WTC11 (cell line): ENCODE results near the gene HEPACAM. TPM values are rescaled to one million over a fixed set of nuclear protein-coding genes. Genes with fewer than 3 reads are reported as not detected.
A peak's percentile ranks its signal among the peaks of the same experiment; 100 is the strongest.

Experiments
- ATAC-seq: fragments of 200-7000 bp; cut with Tn5 transposase; 2 replicates; pipeline ENCODE4 v1.10.0; 2021; ENCODE audit warnings: mild to moderate bottlenecking, moderate library complexity
- CTCF ChIA-PET: fragments of 300-600 bp; sonication (Branson Sonifier 250); formaldehyde crosslinking; loops from one replicate; lab custom pipeline; 2021; ENCODE audit warnings: antibody characterized with exemption; lab: Charles Lee
- POLR2A ChIA-PET: fragments of 350-600 bp; sonication (Branson Sonifier 250); formaldehyde crosslinking; loops from one replicate; lab custom pipeline; 2021; ENCODE audit warnings: antibody characterized with exemption; lab: Charles Lee
- DNase-seq: peaks from one replicate; pipeline ENCODE4 v3.0.0; 2021; ENCODE audit warnings: low spot score
- H3K27ac Mint-ChIP-seq: 2 replicates; pipeline ENCODE4 v1.8.0; 2021; ENCODE audit warnings: mixed read lengths
- H3K27me3 Mint-ChIP-seq: 2 replicates; pipeline ENCODE4 v1.8.0; 2021; ENCODE audit warnings: low read depth, mild to moderate bottlenecking, moderate library complexity, mixed read lengths
- H3K36me3 Mint-ChIP-seq: 2 replicates; pipeline ENCODE4 v1.8.0; 2021; ENCODE audit warnings: mixed read lengths
- H3K4me1 Mint-ChIP-seq: 2 replicates; pipeline ENCODE4 v1.8.0; 2022; ENCODE audit warnings: mixed read lengths
- H3K4me3 Mint-ChIP-seq: 2 replicates; pipeline ENCODE4 v1.8.0; 2021; ENCODE audit warnings: mild to moderate bottlenecking, moderate library complexity, mixed read lengths
- H3K9me3 Mint-ChIP-seq: 2 replicates; pipeline ENCODE4 v1.8.0; 2021; ENCODE audit warnings: mixed read lengths
- AFF4 ChIP-seq: sonication (generic); formaldehyde crosslinking; IDR thresholded peaks from 2 replicates; pipeline ENCODE4 v1.8.1; 2023; ENCODE audit warnings: mild to moderate bottlenecking, missing genetic modification reagents, borderline replicate concordance
- E2F4 ChIP-seq: sonication (generic); formaldehyde crosslinking; IDR thresholded peaks from 2 replicates; pipeline ENCODE4 v1.8.1; 2022; ENCODE audit warnings: low read depth, mild to moderate bottlenecking, moderate library complexity, missing genetic modification reagents, borderline replicate concordance
- EMX1 ChIP-seq: fragments of 250-450 bp; sonication (Bioruptor Pico); IDR thresholded peaks from 2 replicates; pipeline ENCODE4 v1.8.0; 2021; ENCODE audit warnings: mild to moderate bottlenecking
- FOXP1 ChIP-seq: sonication (generic); formaldehyde crosslinking; IDR thresholded peaks from 2 replicates; pipeline ENCODE4 v1.8.0; 2022; ENCODE audit warnings: missing genetic modification reagents, mild to moderate bottlenecking, moderate library complexity, borderline replicate concordance
- GRHL2 ChIP-seq: fragments of 250-450 bp; sonication (Bioruptor Pico); IDR thresholded peaks from 2 replicates; pipeline ENCODE4 v1.8.0; 2022; ENCODE audit warnings: mild to moderate bottlenecking, moderate library complexity; ENCODE audit not compliant: insufficient replicate concordance, severe bottlenecking
- JAZF1 ChIP-seq: fragments of 250-450 bp; sonication (Bioruptor Pico); IDR thresholded peaks from 2 replicates; pipeline ENCODE4 v1.9.0; 2021; ENCODE audit warnings: moderate library complexity, mild to moderate bottlenecking, inconsistent platforms
- MLX ChIP-seq: sonication (generic); formaldehyde crosslinking; IDR thresholded peaks from 2 replicates; pipeline ENCODE4 v1.8.1; 2023; ENCODE audit warnings: mild to moderate bottlenecking, missing genetic modification reagents, moderate library complexity
- NR2C2 ChIP-seq: sonication (generic); formaldehyde crosslinking; IDR thresholded peaks from 2 replicates; pipeline ENCODE4 v1.8.0; 2022; ENCODE audit warnings: mild to moderate bottlenecking, missing genetic modification reagents
- NR3C1 ChIP-seq: sonication (generic); formaldehyde crosslinking; conservative IDR thresholded peaks from 2 replicates; pipeline ENCODE4 v1.8.1; 2023; ENCODE audit warnings: low read depth, mild to moderate bottlenecking, missing genetic modification reagents
- RORB ChIP-seq: fragments of 250-450 bp; sonication (Bioruptor Pico); IDR thresholded peaks from 2 replicates; pipeline ENCODE4 v1.9.0; 2021; ENCODE audit warnings: mild to moderate bottlenecking
- SOX15 ChIP-seq: fragments of 250-450 bp; sonication (Bioruptor Pico); IDR thresholded peaks from 2 replicates; pipeline ENCODE4 v1.9.0; 2021; ENCODE audit warnings: mild to moderate bottlenecking
- SP1 ChIP-seq: sonication (generic); formaldehyde crosslinking; conservative IDR thresholded peaks from 2 replicates; pipeline ENCODE4 v1.8.1; 2022; ENCODE audit warnings: missing genetic modification reagents
- TEAD1 ChIP-seq: sonication (generic); formaldehyde crosslinking; IDR thresholded peaks from 2 replicates; pipeline ENCODE4 v1.8.0; 2022; ENCODE audit warnings: mild to moderate bottlenecking, missing genetic modification reagents
- TEAD4 ChIP-seq: sonication (generic); formaldehyde crosslinking; IDR thresholded peaks from 2 replicates; pipeline ENCODE4 v1.8.0; 2022; ENCODE audit warnings: mild to moderate bottlenecking, missing genetic modification reagents
- USF2 ChIP-seq: sonication (generic); formaldehyde crosslinking; IDR thresholded peaks from 2 replicates; pipeline ENCODE4 v1.8.1; 2023; ENCODE audit warnings: mild to moderate bottlenecking, missing genetic modification reagents, moderate library complexity
- ZNF423 ChIP-seq: fragments of 250-450 bp; sonication (Bioruptor Pico); IDR thresholded peaks from 2 replicates; pipeline ENCODE4 v2.1.2; 2022; ENCODE audit warnings: mild to moderate bottlenecking, moderate library complexity
- ZNF425 ChIP-seq: fragments of 250-450 bp; sonication (Bioruptor Pico); conservative IDR thresholded peaks from 2 replicates; pipeline ENCODE4 v1.9.0; 2021; ENCODE audit warnings: mild to moderate bottlenecking
- total RNA-seq: library from RNA; stranded (reverse); gene quantifications from 3 replicates; pipeline ENCODE4 v1.2.3, GENCODE V29; 2021
- TF ChIP-seq, protein P1 (sequence below): sonication (generic); formaldehyde crosslinking; IDR thresholded peaks from 2 replicates; pipeline ENCODE4 v1.8.1; 2022; ENCODE audit warnings: missing genetic modification reagents, borderline replicate concordance

Gene HEPACAM
- total RNA-seq, 1 experiment from 2014 or later: not detected

DNA sequence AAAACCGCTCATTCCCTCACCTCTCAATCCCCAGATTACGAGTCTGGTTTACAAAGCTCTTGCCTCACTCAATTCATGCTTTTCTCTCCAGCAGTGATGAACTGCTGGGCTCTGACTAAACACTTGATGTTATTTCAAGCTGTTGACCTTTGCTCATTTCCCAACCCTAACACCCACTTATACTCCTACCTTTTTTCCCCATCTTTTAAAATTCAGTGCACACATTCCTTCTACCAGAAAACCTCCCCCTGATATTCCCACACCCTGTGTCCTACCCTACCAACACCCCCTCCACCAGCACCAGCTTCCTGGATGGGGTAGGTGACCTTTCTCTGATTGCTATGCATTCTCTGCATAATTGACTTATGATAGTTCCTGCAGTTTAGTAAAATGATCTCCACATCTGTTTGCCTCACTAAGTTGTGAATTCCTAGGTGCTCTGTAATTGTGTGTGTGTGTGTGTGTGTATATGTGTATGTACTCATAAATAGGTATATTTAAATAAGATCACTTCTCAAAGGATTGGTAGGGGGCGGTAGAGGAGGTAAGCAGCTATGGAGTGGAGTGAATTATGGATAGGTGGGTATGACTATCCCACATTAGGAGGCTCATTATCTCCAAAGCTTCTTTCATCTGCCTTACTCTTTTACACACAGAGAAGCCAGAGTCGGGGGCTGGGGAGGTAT is 842 bp downstream of the HEPACAM start:
- Mint-ChIP-seq H3K27me3 (peaks cover 33% of the 10 kb centered on the region), H3K36me3 (no peaks in the 10 kb centered on the region), H3K4me1 (0 out of 2 replicates have a peak, but pooled peaks cover 2% of the 10 kb centered on the region), H3K9me3 (no peaks in the 10 kb centered on the region), H3K27ac (no peak overlapping the region), H3K4me3 (no peak overlapping the region)
- TF ChIP-seq ZNF423 (CRISPR knock-in tag) (no peak), MLX (no peak), NR3C1 (CRISPR knock-in tag) (no peak)
- ATAC-seq: peak; percentile 34; the same call in 1 of the 2 replicates
- ChIA-PET CTCF (interaction anchor here (0.6 to 2.1 kb wide), 12 partner anchors 9 to 1781 kb away, joined by 3 to 15 read pairs (median 4); partner anchors contain the start of genes CCDC15, ROBO3 and TMEM218), POLR2A (no interaction called here)
- DNase-seq: no peak

- no peak for ATAC-seq
- Mint-ChIP-seq H3K4me1 (no peaks in the 10 kb centered on the region), H3K27ac (no peak overlapping the region), H3K9me3 (no peaks in the 10 kb centered on the region), H3K4me3 (no peak overlapping the region), H3K36me3 (no peaks in the 10 kb centered on the region), H3K27me3 (peaks cover 37% of the 10 kb centered on the region)
- TF ChIP-seq NR2C2 (CRISPR knock-in tag) (no peak), GRHL2 (CRISPR knock-in tag) (no peak)
- POLR2A ChIA-PET: no interaction called here
- CTCF ChIA-PET: no interaction called here
- no peak for DNase-seq
Measured at GRCh38 chr11:124930799-124931198, 5.0 kb downstream of the HEPACAM start.

- Mint-ChIP-seq H3K27me3 (peaks cover 52% of the 10 kb centered on the region), H3K9me3 (no peaks in the 10 kb centered on the region), H3K27ac (no peak overlapping the region), H3K4me1 (no peaks in the 10 kb centered on the region), H3K4me3 (no peak overlapping the region), H3K36me3 (no peaks in the 10 kb centered on the region)
- DNase-seq (no peak), ATAC-seq (no peak)
- ChIA-PET CTCF (interaction anchor here (2.4 kb wide), 1 partner anchor 53 kb away, joined by 9 read pairs; no protein-coding TSS in a partner anchor), POLR2A (no interaction called here)
- TF ChIP-seq, protein P1, sequence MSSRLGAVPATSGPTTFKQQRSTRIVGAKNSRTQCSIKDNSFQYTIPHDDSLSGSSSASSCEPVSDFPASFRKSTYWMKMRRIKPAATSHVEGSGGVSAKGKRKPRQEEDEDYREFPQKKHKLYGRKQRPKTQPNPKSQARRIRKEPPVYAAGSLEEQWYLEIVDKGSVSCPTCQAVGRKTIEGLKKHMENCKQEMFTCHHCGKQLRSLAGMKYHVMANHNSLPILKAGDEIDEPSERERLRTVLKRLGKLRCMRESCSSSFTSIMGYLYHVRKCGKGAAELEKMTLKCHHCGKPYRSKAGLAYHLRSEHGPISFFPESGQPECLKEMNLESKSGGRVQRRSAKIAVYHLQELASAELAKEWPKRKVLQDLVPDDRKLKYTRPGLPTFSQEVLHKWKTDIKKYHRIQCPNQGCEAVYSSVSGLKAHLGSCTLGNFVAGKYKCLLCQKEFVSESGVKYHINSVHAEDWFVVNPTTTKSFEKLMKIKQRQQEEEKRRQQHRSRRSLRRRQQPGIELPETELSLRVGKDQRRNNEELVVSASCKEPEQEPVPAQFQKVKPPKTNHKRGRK (CRISPR knock-in tag): no peak
- TF ChIP-seq USF2 (CRISPR knock-in tag): no peak
- TF ChIP-seq ZNF425 (CRISPR knock-in tag): no peak
- TF ChIP-seq FOXP1 (CRISPR knock-in tag): no peak
- TF ChIP-seq JAZF1 (CRISPR knock-in tag): no peak
- TF ChIP-seq SP1: no peak
- no peak for TF ChIP-seq EMX1 (CRISPR knock-in tag)
- TF ChIP-seq TEAD1 (CRISPR knock-in tag): no peak
- no peak for TF ChIP-seq TEAD4
- TF ChIP-seq AFF4 (CRISPR knock-in tag): no peak
- no peak for TF ChIP-seq SOX15
- no peak for TF ChIP-seq RORB (CRISPR knock-in tag)
- no peak for TF ChIP-seq E2F4 (CRISPR knock-in tag)
Measured at GRCh38 chr11:124928942-124929665, 6.7 kb downstream of the HEPACAM start.
